HG02798 (cell line): ENCODE data around the gene POMT2.
"Not testable (repeated sequence)": the region's sequence is repeated elsewhere in the genome, so short reads cannot be mapped to it uniquely, and the experiment has no call there.

Experiments
- ATAC-seq: cut with Tn5 transposase; IDR thresholded peaks from one replicate; pipeline ENCODE4 v1.9.1; 2021; ENCODE audit warnings: mild to moderate bottlenecking; ENCODE audit not compliant: unreplicated experiment, poor library complexity

Gene POMT2

GRCh38 chr14:77324816-77325745 lies 4.4 kb upstream of the POMT2 start:
- ATAC-seq = no peak

- no peak for ATAC-seq
Measured at GRCh38 chr14:77324289-77324688, 3.6 kb upstream of the POMT2 start.

DNA sequence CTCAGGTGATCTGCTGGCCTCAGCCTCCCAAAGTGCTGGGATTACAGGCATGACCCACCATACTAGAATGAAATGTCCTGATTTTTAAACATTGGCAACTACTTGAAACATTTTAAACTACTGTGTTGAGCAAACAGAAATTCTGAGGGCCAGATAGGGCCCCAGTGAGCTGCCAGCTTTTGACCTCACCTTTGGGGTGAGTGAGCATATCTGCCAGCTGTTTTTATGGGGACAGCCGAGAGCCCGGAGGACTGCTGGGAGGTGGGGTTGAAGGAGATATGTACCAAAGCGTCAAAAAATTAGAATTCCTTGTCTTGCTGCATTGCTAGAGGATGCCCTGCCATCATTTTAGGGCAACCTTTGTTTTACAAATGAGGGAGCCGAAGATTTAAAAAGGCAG lies 2.9 kb upstream of the POMT2 start:
- ATAC-seq = no peak

- no peak for ATAC-seq
Measured at GRCh38 chr14:77322951-77323350, 2.3 kb upstream of the POMT2 start.

GRCh38 chr14:77322250-77322902 lies 1.7 kb upstream of the POMT2 start:
- ATAC-seq = no peak

- ATAC-seq = no peak
Measured at GRCh38 chr14:77319422-77319821, 1.3 kb downstream of the POMT2 start.

- ATAC-seq = not testable (repeated sequence)
Measured at GRCh38 chr14:77318756-77319155, 1.9 kb downstream of the POMT2 start.

DNA sequence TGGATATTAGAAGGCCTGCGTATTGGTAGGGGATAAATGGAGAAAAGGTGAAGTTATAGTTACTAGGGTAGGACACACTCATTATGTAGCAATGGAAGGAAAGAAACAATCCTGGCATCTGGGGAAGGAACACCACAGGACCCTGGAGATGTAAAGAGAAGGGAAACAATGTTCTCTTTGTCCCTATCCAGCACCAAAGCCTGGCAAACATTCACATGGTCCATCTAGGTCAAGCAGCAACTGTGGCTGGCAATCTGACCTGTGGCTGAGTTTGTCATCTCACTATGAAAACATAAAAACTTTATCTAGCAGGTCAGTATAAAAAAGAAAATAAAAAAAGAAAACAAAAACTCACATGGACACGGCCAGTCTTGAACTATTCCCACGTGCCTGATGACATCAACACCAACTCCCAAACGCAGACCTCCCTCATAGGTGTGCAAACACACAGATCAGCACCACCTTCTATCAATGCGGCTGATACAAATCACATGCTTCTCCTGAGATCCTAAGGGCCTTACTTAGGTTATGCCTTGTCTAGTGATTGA lies 2.6 kb downstream of the POMT2 start:
- no peak for ATAC-seq

DNA sequence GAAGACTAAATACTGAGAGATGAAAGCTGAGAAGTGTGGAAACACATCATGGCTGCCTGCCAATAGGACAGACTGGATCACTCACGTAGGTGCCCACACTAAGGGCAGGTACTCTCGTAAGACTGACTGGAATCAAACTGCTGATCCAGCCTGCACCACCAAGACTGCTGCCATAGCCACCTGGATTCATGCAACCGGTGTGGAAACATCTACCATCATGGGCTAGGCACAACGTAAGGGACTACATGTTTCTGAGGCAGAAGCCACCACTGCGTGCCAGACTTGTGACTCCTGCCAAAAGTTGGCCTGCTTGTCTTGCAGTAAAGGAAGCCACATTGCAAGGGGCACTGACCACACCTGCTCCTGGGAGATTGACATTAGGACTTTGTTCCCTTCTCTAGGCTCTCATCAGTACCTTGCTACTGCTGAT lies 3.8 kb downstream of the POMT2 start:
- ATAC-seq = no peak

- no peak for ATAC-seq
Measured at GRCh38 chr14:77316195-77316505, 4.5 kb downstream of the POMT2 start.

DNA sequence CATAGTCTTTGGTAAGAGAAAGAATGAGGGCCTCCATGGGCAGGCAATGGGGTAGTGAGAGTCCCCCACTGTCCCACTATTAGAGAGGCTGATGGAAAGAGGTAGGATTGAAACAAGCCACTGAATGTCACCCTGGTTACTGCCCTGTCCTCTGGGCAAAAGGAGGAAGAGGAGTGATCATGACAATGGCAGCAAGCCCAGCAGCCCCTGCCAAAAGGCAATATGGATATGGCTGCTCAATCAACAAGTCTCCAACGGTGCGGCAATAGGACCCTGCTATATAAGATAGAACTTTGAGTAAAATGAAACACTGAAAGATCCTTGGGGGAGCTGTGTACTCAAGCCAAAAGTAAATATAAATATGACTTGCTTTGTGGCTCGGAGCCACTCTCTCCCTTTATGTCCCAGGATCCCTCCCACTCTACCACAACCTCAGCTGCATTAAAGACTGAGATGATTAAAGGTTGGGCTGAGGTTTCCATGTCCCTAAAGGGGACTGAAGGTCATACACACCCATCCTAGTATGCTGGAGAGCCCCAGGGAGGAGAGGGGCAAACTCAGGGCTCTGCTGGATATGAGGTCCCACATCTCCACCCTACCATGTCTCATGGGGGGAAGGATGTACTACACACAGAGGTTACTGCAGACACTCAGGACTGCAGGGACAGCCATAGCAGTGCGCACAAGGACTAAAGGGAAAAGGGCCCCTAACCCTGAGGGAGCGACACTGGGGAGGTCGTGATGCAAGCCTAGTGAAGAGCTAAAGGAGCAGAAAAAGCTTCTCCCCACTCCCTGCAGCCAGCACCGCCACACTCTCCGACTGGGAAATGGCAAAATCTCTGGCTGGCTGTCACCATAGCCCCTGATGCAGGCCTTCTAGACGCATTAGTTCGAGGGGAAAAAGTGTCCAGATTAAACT lies 5.9 kb downstream of the POMT2 start:
- ATAC-seq = no peak

DNA sequence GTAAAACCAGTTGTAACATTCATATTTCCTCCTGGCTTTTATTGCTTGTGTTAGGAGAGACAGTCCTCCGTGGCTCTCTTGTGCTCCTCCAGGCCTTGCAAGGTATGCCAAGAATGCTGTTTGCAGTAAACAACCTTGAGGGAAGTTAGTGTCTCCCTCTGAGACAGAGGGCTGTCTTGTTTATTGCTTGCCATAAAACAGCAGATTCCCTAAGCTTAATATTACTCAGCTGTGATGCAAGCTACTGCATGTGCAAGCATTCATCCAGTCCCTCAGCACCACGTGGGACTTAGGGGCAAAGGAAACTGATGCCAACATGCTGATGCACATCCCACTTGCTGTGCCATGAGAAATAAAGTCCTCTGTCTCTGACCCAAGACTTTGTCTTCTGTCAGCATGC lies 6.6 kb downstream of the POMT2 start:
- no peak for ATAC-seq

GRCh38 chr14:77313371-77313770 lies 7.3 kb downstream of the POMT2 start:
- no peak for ATAC-seq

- ATAC-seq = no peak
Measured at GRCh38 chr14:77311217-77311616, 9.5 kb downstream of the POMT2 start.

DNA sequence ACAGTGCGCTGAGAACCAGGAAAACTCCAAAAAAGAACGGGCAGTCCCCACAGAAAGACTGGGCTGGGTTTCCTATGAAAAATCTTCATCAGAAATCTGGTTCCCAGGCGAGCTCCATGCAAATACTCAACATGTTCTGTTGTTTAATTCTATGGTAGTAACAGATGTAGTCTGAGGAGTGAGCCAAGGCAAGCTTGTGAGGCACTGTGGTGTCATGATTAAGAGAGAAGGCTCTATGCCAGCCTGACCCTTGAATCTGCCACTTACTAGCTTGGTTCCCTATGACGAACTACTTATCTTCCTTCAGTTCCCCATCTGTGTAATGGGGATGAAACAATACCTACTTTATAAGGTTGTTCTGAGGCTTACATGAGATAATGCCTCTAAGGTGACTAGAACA lies 10.7 kb downstream of the POMT2 start:
- ATAC-seq = no peak

DNA sequence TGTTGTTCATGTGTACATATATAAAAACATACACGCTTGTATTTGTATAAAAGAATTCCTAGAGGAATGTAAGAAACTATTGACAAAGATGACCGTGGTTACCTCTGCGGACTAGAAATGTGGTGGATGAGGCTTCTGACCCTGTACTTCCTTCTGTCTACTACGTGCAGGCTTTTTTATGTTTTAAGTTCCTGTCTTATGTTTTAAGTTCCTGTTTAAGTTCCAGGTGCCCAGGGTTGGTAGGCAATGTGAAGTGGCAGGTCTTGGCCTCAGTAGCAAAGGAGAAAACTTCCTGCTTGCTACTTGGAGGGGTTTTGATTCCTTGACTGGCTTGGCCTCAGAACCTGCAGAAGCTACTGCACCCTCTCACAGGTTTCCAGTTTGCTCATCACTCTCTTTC lies 11.6 kb downstream of the POMT2 start:
- no peak for ATAC-seq

- ATAC-seq = no peak
Measured at GRCh38 chr14:77306851-77307496, 13.7 kb downstream of the POMT2 start.

DNA sequence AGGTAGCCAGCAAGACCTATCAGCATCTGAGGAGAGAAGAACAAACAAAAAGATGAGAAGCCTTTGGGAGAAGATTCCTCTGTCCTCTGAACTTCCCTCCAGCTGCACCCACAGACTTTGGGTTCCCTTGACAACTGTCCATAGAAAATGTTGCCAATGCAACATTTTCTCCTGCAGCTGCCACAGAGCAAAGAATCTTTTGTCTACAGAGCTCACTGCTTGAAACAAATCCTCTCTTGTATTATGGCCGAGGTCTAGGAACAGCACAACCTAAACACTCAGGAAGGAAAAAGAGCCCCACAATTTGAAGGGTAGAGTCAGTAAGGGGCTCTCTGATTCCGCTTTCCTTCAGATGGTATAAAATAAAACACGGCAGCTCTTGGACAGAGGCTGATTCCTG lies 14.3 kb downstream of the POMT2 start:
- ATAC-seq = no peak

GRCh38 chr14:77305696-77306095 lies 15.0 kb downstream of the POMT2 start:
- no peak for ATAC-seq
